Prostate gland (tissue), 2 donors: Measurements from ENCODE around the gene GALNT16.

ENCODE experiments used
- CTCF ChIP-seq, 4 experiments: fragments of 200-600 bp in 2 of 4; fragments of 450-650 bp in 2 of 4; sonication (generic) in 2 of 4; IDR thresholded peaks; 1 replicate in 3 of 4; 2 replicates in 1 of 4; pipeline ENCODE4 v1.5.1; 2016 to 2019; ENCODE audit warnings: antibody characterized with exemption in 4 of 4, mild to moderate bottlenecking in 2 of 4, moderate library complexity in 2 of 4
- POLR2A ChIP-seq: fragments of 450-650 bp; IDR thresholded peaks from one replicate; pipeline ENCODE4 v1.6.1; 2016; ENCODE audit warnings: antibody characterized with exemption, mild to moderate bottlenecking
- POLR2AphosphoS5 ChIP-seq: sonication (generic); formaldehyde crosslinking; IDR thresholded peaks from one replicate; pipeline ENCODE4 v1.6.1; 2017; ENCODE audit warnings: antibody characterized with exemption

- peak in 1 of 4 experiments; percentile 11 for TF ChIP-seq CTCF (IDR thresholded peaks at IDR 0.05)
- TF ChIP-seq POLR2A, result peak; percentile 9
- TF ChIP-seq POLR2AphosphoS5, result peak; percentile 93
Measured at GRCh38 chr14:69398053-69398817, 138.3 kb downstream of the GALNT16 start, which contains the start of the genes ERH and SLC39A9.
